Stimulated activated CD4-positive, alpha-beta T cell treated with anti-CD3 and anti-CD28 coated beads, TNF-alpha, amount 100 ng/mL, for 24 hours (primary cell): ENCODE data around the gene GABRR2.

Experiments
- DNase-seq, 3 experiments: peaks; one replicate each; pipeline ENCODE4 v3.0.0-alpha.2; 2020; ENCODE audit warnings: low read depth in 3 of 3

The GABRR2 gene

GRCh38 chr6:89291256-89291819, 23.8 kb downstream of the GABRR2 start:
- DNase-seq = no peak

- no peak for DNase-seq
Measured at GRCh38 chr6:89290401-89291155, 24.5 kb downstream of the GABRR2 start.

GRCh38 chr6:89289710-89290109, 25.4 kb downstream of the GABRR2 start:
- no peak for DNase-seq

GRCh38 chr6:89287351-89288028, 27.6 kb downstream of the GABRR2 start:
- no peak for DNase-seq

GRCh38 chr6:89286516-89286915, 28.6 kb downstream of the GABRR2 start:
- DNase-seq = no peak

- DNase-seq = no peak
Measured at GRCh38 chr6:89284963-89285735, 29.9 kb downstream of the GABRR2 start.

- DNase-seq = no peak
Measured at GRCh38 chr6:89284081-89284480, 31.0 kb downstream of the GABRR2 start.

GRCh38 chr6:89282749-89283148, 32.4 kb downstream of the GABRR2 start:
- no peak for DNase-seq

DNA sequence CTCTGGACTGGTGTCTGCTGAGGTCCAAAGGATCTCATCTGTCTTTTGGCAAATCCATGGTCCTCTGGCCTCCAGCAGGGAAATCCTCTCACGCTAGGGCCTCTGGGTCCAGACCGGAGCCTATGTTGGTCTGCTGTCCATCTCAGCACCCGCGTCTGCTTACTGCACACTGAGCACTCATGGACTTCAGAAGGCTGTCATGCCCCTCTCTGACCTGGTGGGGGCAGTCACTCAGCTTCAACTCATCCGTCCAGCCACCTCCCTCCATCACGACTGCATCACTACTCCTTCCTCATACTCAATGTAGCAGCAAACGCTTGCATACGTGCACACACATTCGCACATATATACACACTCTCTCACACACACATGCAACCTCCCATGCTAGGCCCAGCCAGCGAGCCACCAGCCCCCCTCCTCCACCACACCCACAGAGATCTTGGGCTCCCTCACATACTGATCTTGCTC, 33.3 kb downstream of the GABRR2 start:
- DNase-seq = peak in 1 of 3 experiments; percentile 42

DNA sequence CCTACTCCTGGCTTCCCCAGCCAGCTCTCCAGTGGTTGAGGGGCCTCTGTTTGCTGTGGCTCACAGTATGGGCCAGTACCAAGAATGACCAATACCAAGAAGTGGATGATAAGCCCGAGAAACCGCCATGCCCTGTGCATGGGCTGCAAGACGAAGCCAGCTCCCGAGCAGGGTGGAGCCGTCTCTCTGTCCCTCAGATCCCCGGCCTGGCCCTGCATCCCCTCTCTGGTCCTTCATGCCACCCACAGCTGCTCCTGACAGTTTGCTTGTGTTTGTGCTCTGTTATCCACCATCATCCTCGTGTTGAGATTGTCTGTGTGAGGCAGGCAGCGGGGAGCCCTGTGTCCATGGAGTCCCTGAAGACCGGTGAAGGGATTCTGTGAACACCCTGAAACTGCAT, 36.1 kb downstream of the GABRR2 start:
- no peak for DNase-seq

GRCh38 chr6:89275900-89276299, 39.2 kb downstream of the GABRR2 start:
- DNase-seq = no peak

DNA sequence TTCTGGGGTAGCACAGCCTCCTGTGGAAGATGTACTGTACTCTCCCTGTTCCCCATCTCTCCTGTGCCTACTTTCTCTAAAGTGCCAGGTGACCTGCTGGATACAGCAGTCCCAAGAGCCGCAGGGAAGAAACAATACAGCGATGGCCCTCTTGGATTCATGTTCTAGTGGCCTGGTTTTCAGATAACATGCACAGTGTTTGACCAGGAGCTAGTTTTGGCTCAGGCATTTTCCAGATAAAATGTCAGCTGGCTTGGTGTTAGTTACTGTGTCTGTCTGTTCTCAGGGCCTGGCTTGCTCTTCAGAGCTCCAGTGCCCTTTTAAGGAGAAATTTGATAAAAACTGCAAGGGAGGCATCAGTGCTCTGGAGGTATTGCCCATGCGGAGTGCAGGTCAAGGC, 41.3 kb downstream of the GABRR2 start:
- no peak for DNase-seq

DNA sequence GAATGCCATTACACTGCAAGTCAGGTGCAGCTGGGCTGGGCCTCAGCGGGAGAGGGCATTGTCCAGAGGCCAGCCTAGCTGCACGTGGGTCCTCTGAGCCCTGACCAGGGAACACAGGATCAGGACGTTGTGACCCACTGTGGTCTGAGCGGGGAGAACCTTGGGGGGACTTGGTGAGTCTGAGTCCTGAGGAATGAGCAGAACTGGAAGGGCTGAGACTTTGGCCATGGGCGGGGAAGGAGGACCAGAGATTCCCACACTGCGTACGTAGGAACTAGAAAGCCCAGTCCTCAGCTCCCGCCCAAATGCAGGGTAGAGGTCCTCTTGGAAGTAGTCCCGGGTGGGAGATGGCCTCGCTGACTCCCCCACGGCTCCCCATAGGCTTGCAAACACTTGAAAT, 42.5 kb downstream of the GABRR2 start:
- DNase-seq = no peak

GRCh38 chr6:89270951-89271721, 44.0 kb downstream of the GABRR2 start:
- DNase-seq = no peak

- DNase-seq = no peak
Measured at GRCh38 chr6:89269981-89270380, 45.1 kb downstream of the GABRR2 start.

GRCh38 chr6:89269252-89269651, 45.8 kb downstream of the GABRR2 start:
- no peak for DNase-seq

DNA sequence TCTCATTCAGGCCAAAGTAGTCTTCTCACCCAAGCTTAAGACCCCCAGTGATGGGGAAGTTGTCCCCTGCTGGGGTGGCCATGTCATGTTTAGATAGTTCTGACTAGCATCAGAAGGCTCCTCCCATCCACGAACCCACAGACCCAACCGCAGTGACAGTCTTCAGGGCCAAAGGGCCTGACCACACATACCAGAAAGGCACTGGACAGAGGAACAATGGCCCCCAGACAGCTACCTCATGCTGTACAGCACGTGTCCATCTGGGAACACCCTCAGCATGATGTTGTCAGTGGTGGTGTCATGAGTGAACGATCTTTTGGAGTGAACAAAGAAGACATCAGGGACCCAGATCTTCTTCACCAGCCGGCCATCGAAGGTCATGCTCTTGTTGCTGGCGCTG, 46.3 kb downstream of the GABRR2 start:
- no peak for DNase-seq

GRCh38 chr6:89267918-89268317, 47.2 kb downstream of the GABRR2 start:
- no peak for DNase-seq

DNA sequence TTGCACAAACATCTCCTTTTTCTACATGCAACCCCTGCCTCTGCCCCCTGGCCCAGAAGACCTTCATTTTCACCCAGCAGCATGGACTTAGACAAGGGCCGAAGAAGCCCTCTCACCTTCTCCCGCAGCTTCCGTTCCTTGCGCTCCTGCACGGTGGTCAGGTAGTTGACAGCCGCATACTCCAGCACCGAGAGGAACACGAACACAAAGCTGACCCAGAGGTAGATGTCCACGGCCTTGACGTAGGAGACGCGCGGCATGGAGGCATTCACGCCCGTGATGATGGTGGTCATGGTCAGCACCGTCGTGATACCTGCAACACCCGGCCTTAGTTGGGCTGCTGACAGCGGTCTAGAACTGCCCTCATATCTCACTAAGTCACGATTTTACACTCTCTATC, 50.8 kb downstream of the GABRR2 start:
- no peak for DNase-seq

DNA sequence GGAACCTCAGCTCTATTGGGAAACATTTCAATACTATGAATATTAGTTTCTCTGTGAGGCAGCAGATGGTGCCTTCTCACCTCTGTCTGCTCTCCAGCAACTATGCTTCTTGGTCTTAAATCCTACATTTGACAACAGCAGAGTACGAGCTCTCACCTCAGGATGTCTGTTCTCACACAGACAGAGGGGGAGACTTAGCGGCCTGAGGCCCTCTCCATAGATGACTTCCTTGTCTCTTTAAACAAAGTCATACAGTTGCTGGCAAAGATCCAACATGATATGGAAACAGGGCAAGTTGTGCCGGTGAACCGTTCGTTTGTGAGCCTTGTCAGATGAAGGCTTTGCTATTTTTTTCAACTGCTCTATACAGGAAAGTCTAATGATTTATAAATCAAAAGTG, 54.3 kb downstream of the GABRR2 start:
- no peak for DNase-seq

DNA sequence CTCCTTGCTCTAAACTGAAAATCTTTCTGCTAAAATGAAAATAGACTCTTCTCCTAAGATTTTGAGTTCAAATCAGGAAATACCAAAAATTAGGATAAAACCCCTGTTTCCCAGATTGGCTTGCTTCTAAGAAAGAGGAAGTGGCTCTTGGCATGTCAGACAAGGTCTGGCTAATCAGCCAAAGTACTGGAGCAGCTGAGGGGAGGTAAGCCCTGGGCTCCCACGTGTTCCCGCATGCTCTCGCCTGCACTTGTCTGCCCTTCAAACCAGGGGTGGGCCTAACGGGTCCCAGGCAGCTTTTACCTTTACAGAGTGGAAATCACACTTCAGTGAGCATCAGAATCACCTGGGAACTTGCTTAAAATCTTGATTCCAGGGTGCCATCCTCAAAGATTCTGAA, 54.8 kb downstream of the GABRR2 start:
- DNase-seq = no peak

DNA sequence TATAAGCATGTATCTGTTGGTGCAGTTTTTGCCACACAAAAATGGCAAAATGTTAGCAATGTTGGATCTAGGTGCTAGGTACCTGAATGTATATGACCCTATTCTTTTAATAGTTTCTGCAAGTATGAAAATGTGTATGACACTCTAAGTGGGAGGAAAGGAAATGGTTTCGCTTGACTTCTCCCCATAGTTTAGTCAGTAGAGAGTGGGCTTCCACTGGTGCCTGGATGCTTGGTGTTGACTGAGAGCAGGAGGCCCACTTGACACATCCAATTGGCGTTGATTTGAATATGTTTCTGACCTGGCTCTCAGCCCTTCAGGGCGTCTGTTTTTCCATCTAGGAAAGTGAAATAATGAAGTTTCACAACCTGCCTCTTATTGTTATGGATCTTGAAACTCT, 56.2 kb downstream of the GABRR2 start:
- no peak for DNase-seq
